H1 (cell line): ENCODE results near the gene MYO18A. TPM values are rescaled to one million over a fixed set of nuclear protein-coding genes. Genes with fewer than 3 reads are reported as not detected.
A peak's percentile ranks its signal among the peaks of the same experiment; 100 is the strongest.

Source experiments
- CTCF ChIA-PET: fragments of 300-600 bp; sonication (Branson Sonifier 250); formaldehyde crosslinking; loops from one replicate; lab custom pipeline; 2021; ENCODE audit not compliant: partially characterized antibody; lab: Charles Lee
- POLR2A ChIA-PET: fragments of 300-600 bp; sonication (Branson Sonifier 250); formaldehyde crosslinking; loops from one replicate; lab custom pipeline; 2021; ENCODE audit warnings: inconsistent platforms; ENCODE audit not compliant: partially characterized antibody; lab: Charles Lee
- DNase-seq, 2 experiments: peaks; one replicate each; pipeline versions ENCODE4 v3.0.0 to v3.0.0-alpha.2; 2010 to 2022; ENCODE audit warnings: low spot score in 2 of 2, low read depth in 1 of 2, mixed read lengths in 1 of 2
- FAIRE-seq: peaks from 2 replicates; lab custom pipeline; 2011; peaks lifted over from hg19 to GRCh38; lab: Jason Lieb, UNC
- H2AFZ ChIP-seq: 2 replicates; pipeline ENCODE4 v1.8.1; 2012; ENCODE audit warnings: low read length, inconsistent platforms
- H2AK5ac ChIP-seq: 2 replicates; pipeline ENCODE4 v1.6.1; 2013; ENCODE audit warnings: low read depth, low read length
- H2BK120ac ChIP-seq: replicated peaks from 2 replicates; pipeline ENCODE3; 2013; ENCODE audit warnings: low read depth, low read length, inconsistent platforms
- H2BK12ac ChIP-seq: 2 replicates; pipeline ENCODE4 v1.6.1; 2013; ENCODE audit warnings: low read depth, low read length
- H2BK15ac ChIP-seq: 2 replicates; pipeline ENCODE4 v1.6.1; 2013; ENCODE audit warnings: low read length
- H2BK20ac ChIP-seq: 2 replicates; pipeline ENCODE4 v1.6.1; 2013; ENCODE audit warnings: low read length
- H2BK5ac ChIP-seq: 2 replicates; pipeline ENCODE4 v1.6.1; 2013; ENCODE audit warnings: low read depth, low read length
- H3K14ac ChIP-seq: 2 replicates; pipeline ENCODE4 v1.6.1; 2013; ENCODE audit warnings: inconsistent platforms; ENCODE audit not compliant: insufficient read length
- H3K18ac ChIP-seq: 2 replicates; pipeline ENCODE4 v1.6.1; 2013; ENCODE audit warnings: low read length; ENCODE audit errors: extremely low read depth
- H3K23ac ChIP-seq: 2 replicates; pipeline ENCODE4 v1.6.1; 2013; ENCODE audit warnings: inconsistent platforms; ENCODE audit not compliant: insufficient read length
- H3K23me2 ChIP-seq: 2 replicates; pipeline ENCODE4 v1.6.1; 2013; ENCODE audit warnings: low read depth, low read length
- H3K27ac ChIP-seq: 2 replicates; pipeline ENCODE4 v1.6.1; 2011; ENCODE audit warnings: low read depth, low read length, inconsistent platforms
- H3K27me3 ChIP-seq, 4 experiments: replicated peaks in 1 of 4; 1 replicate in 1 of 4; 2 replicates in 3 of 4; pipeline versions ENCODE4 v1.6.1 to v1.8.1; 2011 to 2013; ENCODE audit warnings: low read length in 3 of 4, mild to moderate bottlenecking in 3 of 4, inconsistent platforms in 2 of 4, mixed read lengths in 2 of 4, moderate library complexity in 1 of 4; ENCODE audit not compliant: control insufficient read depth in 3 of 4, insufficient read depth in 3 of 4; ENCODE audit errors: extremely low read depth in 1 of 4
- H3K36me3 ChIP-seq, 4 experiments: 2 replicates each; pipeline versions ENCODE4 v1.6.1 to v1.8.1; 2011 to 2013; ENCODE audit warnings: mild to moderate bottlenecking in 4 of 4, low read length in 3 of 4, moderate library complexity in 2 of 4, control low read depth in 1 of 4, inconsistent platforms in 1 of 4; ENCODE audit not compliant: insufficient read depth in 4 of 4, control insufficient read depth in 2 of 4
- H3K4ac ChIP-seq: replicated peaks from 2 replicates; pipeline ENCODE3; 2013; ENCODE audit warnings: low read length, low read depth, mixed read lengths, inconsistent platforms; ENCODE audit not compliant: insufficient read length
- H3K4me1 ChIP-seq, 4 experiments: replicated peaks in 1 of 4; 1 replicate in 1 of 4; 2 replicates in 3 of 4; pipeline versions ENCODE4 v1.6.1 to v1.8.1; 2011 to 2013; ENCODE audit warnings: low read length in 3 of 4, inconsistent platforms in 2 of 4, mixed read lengths in 1 of 4; ENCODE audit not compliant: insufficient read depth in 4 of 4, control insufficient read depth in 3 of 4
- H3K4me2 ChIP-seq, 2 experiments: 2 replicates each; pipeline versions ENCODE4 v1.6.1 to v1.8.1; 2011 to 2013; ENCODE audit warnings: low read depth in 2 of 2, low read length in 2 of 2, control low read depth in 1 of 2, inconsistent platforms in 1 of 2, mild to moderate bottlenecking in 1 of 2; ENCODE audit not compliant: insufficient read depth in 1 of 2
- H3K4me3 ChIP-seq, 4 experiments: fragments of 200-600, 300-600 bp in 1 of 4; sonication (generic), shearing (Covaris generic), sonication (Bioruptor Twin) in 1 of 4; 2 replicates each; pipeline versions ENCODE4 v1.5.1 to v1.8.1; 2011 to 2016; ENCODE audit warnings: low read length in 4 of 4, low read depth in 3 of 4, control low read depth in 2 of 4, inconsistent platforms in 2 of 4, mild to moderate bottlenecking in 2 of 4, mixed read lengths in 1 of 4, moderate library complexity in 1 of 4; ENCODE audit not compliant: insufficient read depth in 2 of 4; ENCODE audit errors: extremely low read depth in 1 of 4
- H3K56ac ChIP-seq: replicated peaks from 2 replicates; pipeline ENCODE3; 2013; ENCODE audit warnings: low read depth, mild to moderate bottlenecking, mixed read lengths, low read length, inconsistent platforms; ENCODE audit not compliant: insufficient read length
- H3K79me1 ChIP-seq: 2 replicates; pipeline ENCODE4 v1.6.1; 2013; ENCODE audit warnings: low read depth, low read length, control low read depth
- H3K79me2 ChIP-seq, 2 experiments: 2 replicates each; pipeline versions ENCODE4 v1.6.1 to v1.8.1; 2012 to 2013; ENCODE audit warnings: low read length in 2 of 2, mild to moderate bottlenecking in 2 of 2, inconsistent platforms in 1 of 2; ENCODE audit not compliant: insufficient read depth in 2 of 2, control insufficient read depth in 1 of 2
- H3K9ac ChIP-seq, 4 experiments: replicated peaks in 1 of 4; 1 replicate in 1 of 4; 2 replicates in 3 of 4; pipeline versions ENCODE4 v1.6.1 to v1.8.1; 2011 to 2013; ENCODE audit warnings: low read depth in 3 of 4, low read length in 3 of 4, control low read depth in 2 of 4, mild to moderate bottlenecking in 2 of 4, moderate library complexity in 2 of 4, inconsistent platforms in 1 of 4; ENCODE audit errors: extremely low read depth in 1 of 4
- H3K9me3 ChIP-seq, 2 experiments: 2 replicates each; pipeline versions ENCODE4 v1.6.1 to v1.8.1; 2012 to 2013; ENCODE audit warnings: mild to moderate bottlenecking in 2 of 2, moderate library complexity in 2 of 2, control low read depth in 1 of 2, inconsistent platforms in 1 of 2, low read depth in 1 of 2, low read length in 1 of 2, mixed read lengths in 1 of 2; ENCODE audit not compliant: insufficient read depth in 2 of 2
- H4K20me1 ChIP-seq, 2 experiments: replicated peaks in 1 of 2; 2 replicates each; pipeline versions ENCODE3 to v1.8.1; 2011 to 2013; ENCODE audit warnings: inconsistent platforms in 2 of 2, low read length in 2 of 2, mild to moderate bottlenecking in 1 of 2; ENCODE audit not compliant: insufficient read depth in 2 of 2, control insufficient read depth in 1 of 2
- H4K5ac ChIP-seq: 2 replicates; pipeline ENCODE4 v1.6.1; 2013; ENCODE audit warnings: low read length, low read depth, mixed read lengths, inconsistent platforms; ENCODE audit not compliant: insufficient read length
- H4K8ac ChIP-seq: 2 replicates; pipeline ENCODE4 v1.8.0; 2013; ENCODE audit warnings: mild to moderate bottlenecking, moderate library complexity, low read length, inconsistent platforms; ENCODE audit not compliant: insufficient read depth; ENCODE audit errors: extremely low read depth
- H4K91ac ChIP-seq: replicated peaks from 2 replicates; pipeline ENCODE3; 2013; ENCODE audit warnings: low read length, mixed read lengths, inconsistent platforms; ENCODE audit not compliant: insufficient read length
- BRCA1 ChIP-seq: IDR thresholded peaks from 2 replicates; pipeline ENCODE4 v1.6.1; 2012; ENCODE audit warnings: low read depth, low read length, improper control_type of control experiment
- RBBP5 ChIP-seq: IDR thresholded peaks from 2 replicates; pipeline ENCODE4 v1.7.1; 2012; ENCODE audit warnings: low read depth, mild to moderate bottlenecking, inconsistent platforms, low read length, moderate library complexity, borderline replicate concordance
- WGBS, 2 experiments: shearing (Covaris generic) in 1 of 2; methylation state at CpG; one replicate each; pipeline versions ENCODE4 v1.1.6 to v1.1.7; 2013 to 2015; ENCODE audit warnings: low lambda C conversion rate in 2 of 2, mixed read lengths in 2 of 2, inconsistent platforms in 1 of 2, low coverage in 1 of 2, missing lambda C conversion rate in 1 of 2; ENCODE audit not compliant: insufficient replicate concordance in 2 of 2, insufficient coverage in 1 of 2, insufficient read length in 1 of 2; ENCODE audit errors: extremely low coverage in 1 of 2, missing lambda C conversion rate in 1 of 2; 5-methylcytosine and 5-hydroxymethylcytosine counted together
- polyA plus RNA-seq, 7 experiments: library from polyadenylated mRNA; depleted of rRNA in 3 of 7; stranded (reverse) in 5 of 7; unstranded in 2 of 7; fragments of >200 nt in 5 of 7; fragments of 200-250 nt in 2 of 7; gene quantifications; 1 replicate in 5 of 7; 2 replicates in 1 of 7; 4 replicates in 1 of 7; pipeline versions ENCODE4 v1.2.1 to v1.2.3, GENCODE V29; 2011 to 2013; ENCODE audit warnings: missing spikeins in 2 of 7, mixed read lengths in 2 of 7
- total RNA-seq: library from RNA; stranded (reverse); fragmentation: NEBNext Ultra II Directional; extraction: Animal tissue kit (Norgen Biotek cat#: 25700); gene quantifications from 2 replicates; pipeline ENCODE4 v1.2.1, GENCODE V29; 2021
- TF ChIP-seq, protein P1 (sequence below), 3 experiments: IDR thresholded peaks; 1 replicate in 2 of 3; 2 replicates in 1 of 3; pipeline versions ENCODE4 v1.5.1 to v1.6.1; 2011; ENCODE audit warnings: low read length in 3 of 3, mild to moderate bottlenecking in 3 of 3, inconsistent platforms in 2 of 3, low read depth in 1 of 3, moderate library complexity in 1 of 3; ENCODE audit not compliant: insufficient read depth in 1 of 3; ENCODE audit errors: control extremely low read depth in 1 of 3

MYO18A gene
- total and polyA plus RNA-seq, 2 of the 8 experiments (the other 6 are each of a cell fraction or from before 2014, with no cell fraction given), result 7.6 to 43.8 TPM

DNA sequence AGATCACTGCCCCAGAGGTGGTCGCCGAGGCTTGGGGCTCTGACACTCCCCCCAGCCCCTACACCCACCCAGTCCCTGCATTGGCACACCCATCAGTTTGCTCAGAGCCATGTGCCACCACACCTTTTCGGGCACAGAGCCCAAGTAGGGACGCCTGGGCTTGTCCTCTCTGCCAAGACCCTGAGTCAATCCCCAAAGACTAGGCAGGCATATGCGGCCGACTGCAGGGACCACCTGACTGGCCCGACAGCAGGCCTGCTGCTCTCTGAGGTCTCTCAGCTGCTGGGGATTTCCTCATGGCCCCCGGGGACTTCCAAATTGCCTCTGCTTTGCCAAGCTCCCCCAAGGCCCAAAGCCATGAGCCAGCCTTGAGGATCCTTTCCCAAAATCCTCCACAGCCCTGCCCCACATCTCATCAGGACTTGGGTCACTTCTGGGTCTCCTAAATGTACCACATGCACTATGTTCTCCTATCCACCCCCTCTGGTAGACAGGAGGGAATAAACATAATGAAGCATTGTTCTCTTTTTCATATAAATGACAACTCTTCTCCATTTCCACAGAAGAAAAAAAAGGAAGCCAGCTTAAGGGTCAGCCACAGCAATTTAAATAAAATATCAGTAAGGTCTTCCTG lies 30.6 kb downstream of the MYO18A start:
- ChIA-PET POLR2A (interaction anchor here (0.5 to 1.7 kb wide), 8 partner anchors 17 to 144 kb away, joined by 3 to 15 read pairs (median 4); partner anchors contain the start of genes MYO18A and NUFIP2), CTCF (interaction anchor here (1.0 to 34.4 kb wide), 19 partner anchors 8 to 142 kb away, joined by 3 to 731 read pairs (median 5); partner anchors contain the start of gene MYO18A)
- H2BK12ac ChIP-seq, result no peak overlapping the region
- no peaks in the 10 kb centered on the region for H3K27me3 ChIP-seq
- no peak for DNase-seq
- H3K23me2 ChIP-seq, result no peaks in the 10 kb centered on the region
- 75% methylated on average over 8 of the region's 8 CpGs; no CpG with 5 or more reads in 1 of the 2 experiments for WGBS, 2 experiments
- H3K36me3 ChIP-seq, result no peaks in the 10 kb centered on the region
- 0 out of 4 replicates have a peak, but pooled peaks cover 0 to 2% of the 10 kb centered on the region in 2 experiments for H3K79me2 ChIP-seq
- H2AK5ac ChIP-seq, result no peak overlapping the region
- no peak overlapping the region for H3K27ac ChIP-seq
- H2AFZ ChIP-seq, result peak overlapping the region; percentile 94
- H3K14ac ChIP-seq, result no peak overlapping the region
- peak overlapping the region; percentile 25 for H4K91ac ChIP-seq
- no peak overlapping the region for H3K18ac ChIP-seq
- no peaks in the 10 kb centered on the region for H3K9me3 ChIP-seq
- H3K4me3 ChIP-seq, result peak overlapping the region in 3 of 4 experiments; percentile 21 to 57 (median 32); a peak in 4 of 8 replicates
- H3K56ac ChIP-seq, result no peak overlapping the region
- H3K79me1 ChIP-seq, result no peaks in the 10 kb centered on the region
- TF ChIP-seq RBBP5 (no peak), BRCA1 (no peak)
- TF ChIP-seq, protein P1, sequence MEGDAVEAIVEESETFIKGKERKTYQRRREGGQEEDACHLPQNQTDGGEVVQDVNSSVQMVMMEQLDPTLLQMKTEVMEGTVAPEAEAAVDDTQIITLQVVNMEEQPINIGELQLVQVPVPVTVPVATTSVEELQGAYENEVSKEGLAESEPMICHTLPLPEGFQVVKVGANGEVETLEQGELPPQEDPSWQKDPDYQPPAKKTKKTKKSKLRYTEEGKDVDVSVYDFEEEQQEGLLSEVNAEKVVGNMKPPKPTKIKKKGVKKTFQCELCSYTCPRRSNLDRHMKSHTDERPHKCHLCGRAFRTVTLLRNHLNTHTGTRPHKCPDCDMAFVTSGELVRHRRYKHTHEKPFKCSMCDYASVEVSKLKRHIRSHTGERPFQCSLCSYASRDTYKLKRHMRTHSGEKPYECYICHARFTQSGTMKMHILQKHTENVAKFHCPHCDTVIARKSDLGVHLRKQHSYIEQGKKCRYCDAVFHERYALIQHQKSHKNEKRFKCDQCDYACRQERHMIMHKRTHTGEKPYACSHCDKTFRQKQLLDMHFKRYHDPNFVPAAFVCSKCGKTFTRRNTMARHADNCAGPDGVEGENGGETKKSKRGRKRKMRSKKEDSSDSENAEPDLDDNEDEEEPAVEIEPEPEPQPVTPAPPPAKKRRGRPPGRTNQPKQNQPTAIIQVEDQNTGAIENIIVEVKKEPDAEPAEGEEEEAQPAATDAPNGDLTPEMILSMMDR (IDR thresholded peaks at IDR 0.05; ENCODE audit: control extremely low read depth in 1 of 3, insufficient read depth in 1 of 3, low read depth in 1 of 3, low read length in 3 of 3), result no peak
- TF ChIP-seq, all 59 proteins: peak for 0
- Histone ChIP-seq H3K23ac (no peak overlapping the region), H3K4ac (no peak overlapping the region), H4K8ac (no peak overlapping the region; the same call in 1 of the 2 replicates), H2BK20ac (no peak overlapping the region), H2BK5ac (no peak overlapping the region), H2BK120ac (peak overlapping the region; percentile 45), H3K4me2 (peak overlapping the region; percentile 0 to 73; a peak in 3 of 4 replicates), H4K5ac (peak overlapping the region; percentile 27), H4K20me1 (peaks cover 0 to 5% of the 10 kb centered on the region in 2 experiments), H3K9ac (0 out of 7 replicates have a peak overlapping the region, but pooled peaks of 1 of the 4 experiments have one; percentile 27), H3K4me1 (peaks cover 0 to 10% (median 6%) of the 10 kb centered on the region in 4 experiments; a peak in 6 of 7 replicates), H2BK15ac (no peak overlapping the region)
- no peak for FAIRE-seq
